Non-pigmented ciliary epithelial cell (primary cell): ENCODE data around the gene S1PR4.
"Not testable (repeated sequence)": the region's sequence is repeated elsewhere in the genome, so short reads cannot be mapped to it uniquely, and the experiment has no call there.

ENCODE experiments used
- DNase-seq: peaks from one replicate; pipeline ENCODE4 v3.0.0-alpha.2; 2010; ENCODE audit warnings: low read depth

The S1PR4 gene

GRCh38 chr19:3153286-3154230 lies 25.0 kb upstream of the S1PR4 start:
- no peak for DNase-seq

- DNase-seq: not testable (repeated sequence)
Measured at GRCh38 chr19:3154447-3154846, 24.1 kb upstream of the S1PR4 start.

- peak; percentile 98 for DNase-seq
Measured at GRCh38 chr19:3154957-3155736, 23.4 kb upstream of the S1PR4 start.

GRCh38 chr19:3157096-3157845 lies 21.3 kb upstream of the S1PR4 start:
- no peak for DNase-seq

GRCh38 chr19:3159565-3159964 lies 19.0 kb upstream of the S1PR4 start:
- no peak for DNase-seq

GRCh38 chr19:3160219-3160618 lies 18.4 kb upstream of the S1PR4 start:
- DNase-seq: no peak

GRCh38 chr19:3161453-3161852 lies 17.1 kb upstream of the S1PR4 start:
- DNase-seq: no peak

GRCh38 chr19:3162418-3163229 lies 15.9 kb upstream of the S1PR4 start:
- DNase-seq: no peak

GRCh38 chr19:3163230-3163886 lies 15.2 kb upstream of the S1PR4 start:
- no peak for DNase-seq

GRCh38 chr19:3163943-3164342 lies 14.6 kb upstream of the S1PR4 start:
- no peak for DNase-seq

GRCh38 chr19:3167533-3168272 lies 10.9 kb upstream of the S1PR4 start:
- no peak for DNase-seq

- DNase-seq: no peak
Measured at GRCh38 chr19:3171894-3172672, 6.5 kb upstream of the S1PR4 start.

- not testable (repeated sequence) for DNase-seq
Measured at GRCh38 chr19:3172673-3173000, 5.9 kb upstream of the S1PR4 start.

GRCh38 chr19:3175781-3176714 lies 2.5 kb upstream of the S1PR4 start:
- no peak for DNase-seq

GRCh38 chr19:3176715-3177501 lies 1.7 kb upstream of the S1PR4 start:
- DNase-seq: no peak

- DNase-seq: no peak
Measured at GRCh38 chr19:3178973-3179738, 587 bp downstream of the S1PR4 start.
